Sciatic nerve (tissue), 2 donors: Measurements from ENCODE around the gene MLIP. TPM values are rescaled to one million over a fixed set of nuclear protein-coding genes. Genes with fewer than 3 reads are reported as not detected.
"Not testable (repeated sequence)": the region's sequence is repeated elsewhere in the genome, so short reads cannot be mapped to it uniquely, and the experiment has no call there.

Experiments
- ATAC-seq: fragments of 200-7000 bp; cut with Tn5 transposase; one replicate; pipeline ENCODE4 v1.9.1; 2020; ENCODE audit warnings: mild to moderate bottlenecking, moderate library complexity
- DNase-seq: peaks from one replicate; pipeline ENCODE4 v3.0.0-alpha.2; 2020; ENCODE audit warnings: low spot score
- intact Hi-C: fragments of 100-400 bp; cut with DNase I; formaldehyde crosslinking; loops from one replicate; pipeline ENCODE4 v1.14.2; 2022
- total RNA-seq: library from RNA; stranded (reverse); fragmentation: NEBNext Ultra II Directional; extraction: Animal tissue kit (Norgen Biotek cat#: 25700); gene quantifications from one replicate; pipeline ENCODE4 v1.2.1, GENCODE V29; 2021
- donor health status: DM: no; HTN: no; CAD: no.
- donor health status: DM: no; HTN: no; CAD: no.

The MLIP gene, protein sequence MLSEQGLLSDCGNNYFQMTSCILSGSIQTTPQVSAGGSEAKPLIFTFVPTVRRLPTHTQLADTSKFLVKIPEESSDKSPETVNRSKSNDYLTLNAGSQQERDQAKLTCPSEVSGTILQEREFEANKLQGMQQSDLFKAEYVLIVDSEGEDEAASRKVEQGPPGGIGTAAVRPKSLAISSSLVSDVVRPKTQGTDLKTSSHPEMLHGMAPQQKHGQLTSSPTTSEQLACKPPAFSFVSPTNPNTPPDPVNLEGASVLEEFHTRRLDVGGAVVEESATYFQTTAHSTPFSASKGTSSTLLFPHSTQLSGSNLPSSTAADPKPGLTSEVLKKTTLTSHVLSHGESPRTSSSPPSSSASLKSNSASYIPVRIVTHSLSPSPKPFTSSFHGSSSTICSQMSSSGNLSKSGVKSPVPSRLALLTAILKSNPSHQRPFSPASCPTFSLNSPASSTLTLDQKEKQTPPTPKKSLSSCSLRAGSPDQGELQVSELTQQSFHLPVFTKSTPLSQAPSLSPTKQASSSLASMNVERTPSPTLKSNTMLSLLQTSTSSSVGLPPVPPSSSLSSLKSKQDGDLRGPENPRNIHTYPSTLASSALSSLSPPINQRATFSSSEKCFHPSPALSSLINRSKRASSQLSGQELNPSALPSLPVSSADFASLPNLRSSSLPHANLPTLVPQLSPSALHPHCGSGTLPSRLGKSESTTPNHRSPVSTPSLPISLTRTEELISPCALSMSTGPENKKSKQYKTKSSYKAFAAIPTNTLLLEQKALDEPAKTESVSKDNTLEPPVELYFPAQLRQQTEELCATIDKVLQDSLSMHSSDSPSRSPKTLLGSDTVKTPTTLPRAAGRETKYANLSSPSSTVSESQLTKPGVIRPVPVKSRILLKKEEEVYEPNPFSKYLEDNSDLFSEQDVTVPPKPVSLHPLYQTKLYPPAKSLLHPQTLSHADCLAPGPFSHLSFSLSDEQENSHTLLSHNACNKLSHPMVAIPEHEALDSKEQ
- total RNA-seq, result 396 TPM

- ATAC-seq, result no peak
Measured at GRCh38 chr6:54111341-54112045, at the start of gene MLIP. Gene MLIP, plus strand, starts transcription at chr6:54111443. Its CDS starts 37 bp downstream, at chr6:54111480.

DNA sequence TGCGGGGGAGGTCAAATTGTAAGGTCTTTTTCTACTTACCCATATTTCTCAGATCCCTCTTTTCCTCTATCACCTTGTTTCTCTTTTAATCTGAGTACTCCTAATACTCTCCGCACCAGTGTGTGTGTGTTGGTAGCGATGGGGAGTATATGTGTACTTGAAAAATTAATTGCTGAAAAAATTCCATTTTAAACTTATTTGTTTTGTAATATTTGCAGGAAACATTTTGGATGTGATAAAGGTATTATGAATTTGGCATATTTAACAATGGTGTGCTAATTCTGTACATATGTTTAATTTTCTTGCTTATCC, 48.1 kb upstream of the MLIP start:
- intact Hi-C loops, result no loop called here
- DNase-seq, result no peak
- no peak for ATAC-seq

More at GRCh38 chr6:54111341-54112045, at the start of gene MLIP:
- intact Hi-C loops, result no loop called here
- DNase-seq, result no peak

- ATAC-seq (no peak), DNase-seq (no peak)
- intact Hi-C loops, result no loop called here
Measured at GRCh38 chr6:54068694-54069093, 42.5 kb upstream of the MLIP start.

- no peak for DNase-seq
- no peak for ATAC-seq
Measured at GRCh38 chr6:54070025-54070424, 41.2 kb upstream of the MLIP start.

DNA sequence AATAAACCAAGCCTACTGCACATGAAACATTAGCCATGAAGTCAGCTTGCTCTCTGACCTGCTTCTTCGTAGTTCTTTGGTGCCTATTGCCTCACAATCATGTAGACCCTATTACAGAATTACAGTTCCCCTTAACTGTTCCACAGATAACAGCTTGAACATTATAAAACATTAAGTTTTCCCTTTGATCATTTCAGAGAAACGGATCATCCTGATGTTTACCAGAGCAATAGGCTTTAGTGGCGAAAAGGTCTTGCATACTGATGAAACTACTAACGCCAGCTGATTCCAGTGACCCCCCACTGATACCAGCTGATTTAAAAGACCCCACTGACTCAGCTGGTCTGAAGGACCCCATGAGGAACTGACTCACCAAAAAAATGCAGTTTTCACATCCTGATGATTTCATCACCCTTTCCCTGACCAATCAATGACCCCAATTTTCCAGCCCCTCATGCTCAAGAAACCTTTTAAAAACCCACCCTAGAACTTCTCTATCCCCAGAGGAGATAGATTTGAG, 39.4 kb upstream of the MLIP start:
- ATAC-seq (no peak), DNase-seq (no peak)
- intact Hi-C loops, result no loop called here

More at GRCh38 chr6:54070025-54070424, 41.2 kb upstream of the MLIP start:
- intact Hi-C loops, result no loop called here

GRCh38 chr6:54072635-54073313, 38.5 kb upstream of the MLIP start:
- peak; percentile 38 for ATAC-seq
- intact Hi-C loops, result no loop called here
- DNase-seq, result no peak

- ATAC-seq, result no peak
- intact Hi-C loops, result no loop called here
- DNase-seq, result no peak
Measured at GRCh38 chr6:54073487-54073886, 37.8 kb upstream of the MLIP start.

DNA sequence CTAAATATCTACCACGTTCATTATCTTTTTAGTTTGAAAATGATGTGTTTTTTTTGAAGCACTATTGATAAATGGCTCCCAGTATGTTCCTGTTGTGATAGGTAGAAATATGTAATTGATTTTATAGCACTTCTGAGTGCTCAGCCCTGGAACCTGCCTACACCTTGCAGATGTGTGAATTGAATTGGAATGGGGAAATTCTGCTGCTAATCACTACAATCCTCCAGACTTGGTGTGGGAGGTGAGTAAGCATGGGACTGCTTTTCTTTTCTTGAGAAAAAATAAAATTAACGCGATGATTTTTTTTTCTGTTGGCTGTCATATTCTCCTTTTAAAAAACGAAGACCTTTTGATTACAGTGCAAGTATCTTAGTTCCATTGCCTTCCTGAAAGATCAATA, 37.1 kb upstream of the MLIP start:
- no peak for ATAC-seq
- intact Hi-C loops, result no loop called here
- no peak for DNase-seq

DNA sequence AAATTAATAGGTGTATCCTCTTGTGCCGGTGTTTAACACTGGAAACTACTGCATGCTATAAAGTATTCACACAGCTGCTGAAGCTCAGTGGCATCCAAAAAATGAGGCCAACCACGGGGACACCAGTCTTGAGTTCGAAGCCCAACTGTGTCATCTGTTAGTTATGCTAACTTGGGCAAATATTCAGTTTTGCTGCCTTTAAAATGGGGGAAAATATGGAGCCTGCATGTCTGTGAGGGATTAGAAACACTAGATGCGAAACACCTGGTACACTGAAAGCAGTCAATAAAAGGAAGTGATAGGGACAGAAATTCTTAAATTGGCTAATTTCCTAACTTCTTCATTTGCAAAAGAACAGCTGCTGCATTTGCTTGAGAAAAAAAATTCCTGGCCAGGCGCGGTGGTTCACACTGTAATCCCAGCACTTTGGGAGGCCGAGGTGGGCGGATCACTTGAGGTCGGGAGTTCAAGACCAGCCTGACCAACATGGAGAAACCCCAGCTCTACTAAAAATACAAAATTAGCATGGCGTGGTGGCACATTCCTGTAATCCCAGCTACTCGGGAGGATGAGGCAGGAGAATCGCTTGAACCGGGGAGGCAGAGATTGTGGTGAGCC, 36.6 kb upstream of the MLIP start:
- intact Hi-C loops, result no loop called here
- DNase-seq (no peak), ATAC-seq (no peak)

DNA sequence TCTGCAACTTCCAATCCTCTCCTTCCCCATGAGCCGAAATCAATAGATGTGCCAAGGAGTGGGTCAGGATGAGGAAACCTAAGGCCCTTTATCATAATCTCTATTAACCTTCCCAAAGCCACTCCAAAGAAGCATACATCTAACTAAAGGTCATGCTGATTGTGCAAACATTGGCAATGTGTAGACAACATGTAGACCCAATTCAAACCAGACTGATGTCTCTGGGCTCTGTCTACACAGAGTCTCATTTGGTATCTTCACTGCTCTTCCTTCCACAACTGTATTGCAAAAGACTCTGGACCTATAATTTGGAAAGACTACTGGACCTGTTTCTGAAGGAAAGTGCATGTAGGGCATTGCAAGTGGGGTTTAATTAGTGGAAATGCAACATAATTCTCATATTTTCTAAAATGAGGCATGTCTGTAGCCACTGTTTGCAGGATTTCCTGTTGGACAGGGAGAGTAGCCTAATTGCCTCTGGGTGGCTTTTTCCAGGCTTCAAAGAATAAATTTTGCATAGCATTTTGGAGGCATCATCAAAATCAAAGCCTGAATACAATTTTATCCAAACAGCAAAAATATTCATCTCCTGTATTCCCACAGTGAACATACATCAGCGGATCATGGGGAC, 35.0 kb upstream of the MLIP start:
- DNase-seq, result no peak
- intact Hi-C loops, result no loop called here
- no peak for ATAC-seq

- intact Hi-C loops, DNase-seq, ATAC-seq: not testable (repeated sequence)
Measured at GRCh38 chr6:54081499-54081898, 29.7 kb upstream of the MLIP start.

GRCh38 chr6:54083287-54083686, 28.0 kb upstream of the MLIP start:
- DNase-seq (no peak), ATAC-seq (no peak)
- intact Hi-C loops, result no loop called here

GRCh38 chr6:54084231-54084630, 27.0 kb upstream of the MLIP start:
- intact Hi-C loops, result no loop called here
- ATAC-seq, result no peak
- no peak for DNase-seq

DNA sequence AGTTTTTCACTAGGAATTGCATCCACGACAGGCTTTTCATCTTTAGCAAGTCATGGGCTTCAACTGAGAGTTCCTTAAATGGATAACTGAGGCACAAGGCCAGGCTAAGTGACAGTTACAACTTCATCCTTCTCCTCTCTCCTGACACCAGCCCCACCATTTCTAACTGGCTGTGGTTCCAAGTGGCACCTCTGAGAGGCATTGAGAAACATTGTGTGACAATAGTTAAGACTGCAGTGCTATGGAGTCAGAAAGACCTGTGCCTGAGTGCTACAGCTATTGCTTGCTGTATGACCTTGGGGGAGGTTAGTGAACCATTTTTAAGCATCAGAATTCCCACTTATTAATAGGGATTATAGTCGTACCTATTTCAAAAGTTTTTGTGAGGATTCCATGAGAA, 26.2 kb upstream of the MLIP start:
- intact Hi-C loops, result no loop called here
- no peak for DNase-seq
- ATAC-seq, result peak; percentile 43

GRCh38 chr6:54085541-54085940, 25.7 kb upstream of the MLIP start:
- DNase-seq (no peak), ATAC-seq (peak; percentile 95)
- intact Hi-C loops, result no loop called here

DNA sequence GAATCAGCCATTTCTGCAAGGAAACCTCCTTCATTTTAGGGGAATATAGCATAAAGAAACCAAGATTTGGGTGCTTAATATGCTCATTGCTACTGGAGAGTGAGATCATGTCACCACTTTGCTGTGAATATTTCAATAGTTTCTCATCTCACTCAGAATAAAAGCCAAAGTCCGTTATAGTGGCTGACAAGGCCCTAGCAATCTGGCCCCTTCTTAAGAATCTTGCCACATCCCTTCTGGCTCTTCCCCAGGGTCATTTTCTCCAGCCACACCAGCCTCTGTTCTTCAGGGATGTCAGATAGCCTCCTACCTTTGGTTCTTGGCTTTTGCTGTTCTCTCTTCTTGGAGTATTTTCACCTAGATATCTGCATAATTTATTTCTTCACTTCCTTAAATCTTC, 24.8 kb upstream of the MLIP start:
- intact Hi-C loops, result no loop called here
- DNase-seq (no peak), ATAC-seq (no peak)

DNA sequence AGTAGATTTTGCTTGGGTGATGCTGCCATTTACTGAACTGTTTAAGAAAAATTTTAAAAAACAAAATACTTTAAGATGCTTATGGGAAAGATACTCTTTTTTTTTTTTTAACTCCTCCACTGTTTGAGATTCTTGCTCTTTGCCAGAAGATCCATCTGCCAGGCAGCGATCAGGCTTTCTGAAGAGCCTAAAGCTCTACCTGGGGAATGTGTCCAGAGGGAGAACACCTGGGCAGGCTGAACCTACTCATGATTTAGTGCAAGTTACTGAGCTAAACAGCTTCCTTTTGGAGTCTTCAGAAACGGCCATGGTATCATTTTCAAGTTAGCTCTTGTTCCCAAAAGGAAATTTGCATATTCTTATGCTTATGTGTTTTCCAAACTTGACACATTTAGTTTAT, 23.5 kb upstream of the MLIP start:
- intact Hi-C loops, result no loop called here
- ATAC-seq (no peak), DNase-seq (no peak)
